Activated CD8-positive, alpha-beta memory T cell treated with anti-CD3 and anti-CD28 coated beads, Interleukin-2, amount 50 U/mL, for 24 hours (primary cell): Measurements from ENCODE around the gene SPI1.

ENCODE experiments used
- DNase-seq: peaks from one replicate; pipeline ENCODE4 v3.0.0-alpha.2; 2020; ENCODE audit errors: extremely low read depth

Gene SPI1

DNA sequence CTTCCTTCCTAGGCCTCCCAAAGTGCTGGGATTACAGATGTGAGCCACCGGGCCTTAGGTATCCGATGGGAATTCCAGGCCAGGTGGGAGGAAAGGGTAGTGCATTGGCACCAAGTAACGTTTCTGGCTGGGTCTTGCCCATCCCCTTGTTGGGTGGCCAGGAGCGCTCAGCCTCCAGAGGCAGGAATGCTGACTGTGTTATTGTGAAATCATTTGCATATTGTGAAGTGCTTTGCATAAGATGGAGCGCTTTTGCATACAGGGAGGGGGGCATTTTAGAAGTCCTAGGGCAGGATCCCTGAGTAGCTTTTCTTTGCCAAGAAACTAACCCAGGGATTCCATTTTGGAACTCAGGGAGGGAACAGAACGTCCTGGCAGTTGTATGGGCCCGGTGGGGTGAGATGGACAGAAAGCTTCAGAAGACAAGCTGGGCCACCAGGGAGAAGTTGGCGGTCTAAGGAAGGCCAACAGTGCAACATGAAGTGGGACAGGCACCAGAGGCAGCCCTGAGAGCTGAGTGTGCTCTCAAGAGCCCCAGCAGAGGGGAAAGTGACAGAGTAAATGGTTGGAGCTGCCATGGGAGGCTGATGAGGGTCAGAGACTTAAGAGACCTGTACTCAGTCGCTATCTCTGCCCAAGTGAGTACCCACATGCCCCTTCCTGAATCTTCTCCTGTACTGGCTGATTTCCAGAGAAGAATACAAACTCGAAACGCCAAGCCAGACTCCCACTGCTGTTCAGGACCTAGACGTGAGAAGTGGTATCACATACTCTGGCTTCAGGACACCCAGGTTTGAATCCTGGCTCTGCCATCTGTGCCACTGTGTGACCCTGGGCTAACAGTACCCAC is 28.8 kb upstream of the SPI1 start:
- no peak for DNase-seq

DNA sequence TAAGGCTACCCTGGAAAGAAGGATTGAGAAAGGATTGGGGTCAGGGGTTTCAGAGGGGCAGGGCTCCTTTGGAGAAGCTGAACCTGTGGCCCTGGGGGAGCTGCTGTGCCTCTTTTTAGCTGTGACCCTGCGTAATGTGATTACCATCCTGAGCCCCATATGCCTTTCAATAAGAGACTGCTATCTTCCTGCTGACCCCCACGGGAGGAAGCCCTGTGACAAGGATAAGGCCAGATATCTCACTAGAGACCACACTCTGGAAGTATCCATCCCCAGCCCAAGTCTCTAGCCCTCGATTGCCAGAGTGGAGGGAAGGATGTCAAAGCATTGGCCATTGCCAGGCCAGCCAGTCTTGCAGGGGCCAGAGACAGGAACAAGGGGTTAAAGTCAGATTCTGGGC is 25.2 kb upstream of the SPI1 start:
- DNase-seq: no peak

DNA sequence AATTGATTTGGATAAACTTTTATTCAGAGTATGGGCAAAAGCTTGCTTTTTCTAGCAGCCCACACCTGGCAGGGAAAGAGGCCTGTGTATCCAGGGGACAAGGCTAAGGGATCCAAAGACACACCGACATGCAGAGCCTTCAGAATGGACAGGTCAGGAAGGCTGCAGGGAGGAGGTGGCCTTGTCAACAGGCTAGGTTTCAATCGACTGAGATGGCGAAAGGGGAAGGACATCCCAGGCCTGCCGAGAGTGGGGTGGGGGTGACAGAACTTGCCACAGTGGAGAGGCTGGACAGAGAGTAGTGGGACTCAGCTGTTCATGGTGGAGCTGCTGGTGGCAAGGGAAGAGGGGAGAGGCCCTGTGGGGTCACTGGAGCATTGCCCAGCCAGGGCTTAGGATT is 24.8 kb upstream of the SPI1 start:
- DNase-seq: no peak

DNA sequence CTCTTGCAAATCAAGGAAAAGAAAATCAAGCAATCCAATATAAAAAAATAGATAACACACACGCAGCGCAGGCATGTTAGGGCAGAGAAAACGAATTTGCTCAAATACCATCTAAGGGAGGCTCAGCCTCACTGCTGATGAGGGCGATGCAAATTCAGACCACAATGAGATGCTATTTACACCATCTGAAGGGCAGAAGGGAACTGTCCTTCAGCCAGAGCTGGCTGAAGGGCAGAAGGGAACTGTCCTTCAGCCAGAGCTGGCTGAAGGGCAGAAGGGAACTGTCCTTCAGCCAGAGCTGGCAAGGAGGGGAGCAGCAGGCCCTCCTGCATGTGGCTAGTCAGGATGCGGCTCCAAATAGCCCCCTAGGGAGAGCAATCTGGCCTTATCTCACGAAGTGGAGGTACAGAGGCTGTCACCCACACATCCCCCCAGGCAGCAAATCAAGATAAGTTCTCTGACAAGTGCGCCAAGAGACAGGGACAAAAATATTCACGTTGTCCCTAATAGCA is 22.5 kb upstream of the SPI1 start:
- no peak for DNase-seq

DNA sequence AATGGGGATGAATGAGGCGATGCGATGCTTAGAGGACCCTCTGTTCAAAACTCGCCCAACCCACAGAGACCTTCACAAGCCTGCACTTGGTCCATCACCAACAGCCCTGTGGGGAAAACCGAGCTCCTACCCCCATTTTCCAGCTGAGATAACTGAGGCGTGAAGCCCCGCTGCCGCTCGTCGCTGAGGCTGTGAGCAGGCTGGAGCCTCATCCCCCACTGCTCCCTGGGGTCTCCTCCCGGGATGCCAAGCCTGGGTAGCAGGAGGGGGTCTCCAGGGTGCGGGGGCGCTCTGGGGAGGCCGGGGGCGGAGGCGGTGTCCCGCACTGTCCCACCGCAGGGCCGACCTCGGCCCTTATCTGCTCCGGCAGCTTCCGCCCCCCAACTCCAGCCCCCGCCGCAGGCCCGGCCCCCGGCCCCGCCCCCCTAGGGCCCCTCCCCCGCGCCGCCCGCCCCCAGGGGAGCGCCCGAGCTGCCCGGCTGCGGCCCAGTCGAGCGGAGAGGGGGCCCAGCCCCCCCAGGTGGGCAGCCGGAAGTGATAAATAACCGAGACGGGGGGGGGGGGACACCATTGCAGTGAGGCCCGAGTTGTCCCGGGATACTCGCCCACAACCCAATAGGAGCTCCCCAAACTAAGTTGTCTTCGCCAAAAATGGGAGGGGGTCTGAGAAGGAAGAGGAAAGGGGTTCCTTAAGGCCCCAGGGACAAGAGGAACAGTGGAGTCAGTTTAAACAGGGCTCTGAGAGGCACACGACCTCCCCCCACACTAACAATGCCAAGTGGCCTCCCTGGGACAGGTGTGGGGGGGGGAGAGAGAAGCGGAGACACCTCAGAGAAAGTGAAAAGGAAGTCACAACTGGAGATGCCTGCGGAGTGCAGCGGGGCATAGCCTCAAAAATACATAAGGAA is 21.8 kb upstream of the SPI1 start:
- no peak for DNase-seq

DNA sequence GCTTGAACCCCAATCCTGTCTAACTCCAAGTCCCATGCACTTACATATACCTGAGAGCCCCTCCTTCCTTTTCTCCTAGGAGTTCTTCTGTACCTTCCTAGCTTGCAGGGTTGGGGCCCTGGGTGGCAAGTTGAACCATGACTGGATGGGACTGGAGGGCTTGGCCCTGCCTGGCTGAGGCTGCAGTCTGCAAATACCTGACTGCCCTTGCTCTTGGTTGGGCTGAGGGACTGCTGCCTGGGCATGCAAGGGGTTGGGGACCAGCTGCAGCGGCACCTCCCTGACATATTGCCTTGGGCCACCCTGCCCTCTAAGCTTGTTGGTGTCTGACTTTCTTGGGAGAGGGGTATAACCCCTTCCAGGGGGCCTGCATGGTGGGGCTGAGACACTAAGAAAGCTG is 20.2 kb upstream of the SPI1 start:
- DNase-seq: no peak

DNA sequence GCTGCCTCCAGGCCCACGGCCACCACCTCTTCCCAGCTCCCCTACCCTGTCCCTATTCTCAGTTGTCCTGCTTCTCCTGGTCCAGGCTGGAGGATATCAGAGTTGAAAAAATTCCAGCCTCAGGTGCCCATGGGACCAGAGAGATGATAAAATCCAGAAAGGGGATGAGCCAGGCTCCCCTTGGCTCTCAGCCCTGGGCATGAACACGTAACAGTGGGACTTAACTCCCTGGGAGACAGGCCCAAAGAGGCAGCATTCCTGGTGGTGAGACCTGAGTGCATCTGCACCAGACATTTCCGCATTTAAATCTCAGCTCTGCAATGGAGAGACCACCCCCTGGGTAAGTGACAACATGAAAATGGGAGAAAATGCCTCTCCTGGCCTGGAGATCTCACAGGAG is 19.7 kb upstream of the SPI1 start:
- no peak for DNase-seq

GRCh38 chr11:47396049-47396320 is 17.6 kb upstream of the SPI1 start:
- no peak for DNase-seq

DNA sequence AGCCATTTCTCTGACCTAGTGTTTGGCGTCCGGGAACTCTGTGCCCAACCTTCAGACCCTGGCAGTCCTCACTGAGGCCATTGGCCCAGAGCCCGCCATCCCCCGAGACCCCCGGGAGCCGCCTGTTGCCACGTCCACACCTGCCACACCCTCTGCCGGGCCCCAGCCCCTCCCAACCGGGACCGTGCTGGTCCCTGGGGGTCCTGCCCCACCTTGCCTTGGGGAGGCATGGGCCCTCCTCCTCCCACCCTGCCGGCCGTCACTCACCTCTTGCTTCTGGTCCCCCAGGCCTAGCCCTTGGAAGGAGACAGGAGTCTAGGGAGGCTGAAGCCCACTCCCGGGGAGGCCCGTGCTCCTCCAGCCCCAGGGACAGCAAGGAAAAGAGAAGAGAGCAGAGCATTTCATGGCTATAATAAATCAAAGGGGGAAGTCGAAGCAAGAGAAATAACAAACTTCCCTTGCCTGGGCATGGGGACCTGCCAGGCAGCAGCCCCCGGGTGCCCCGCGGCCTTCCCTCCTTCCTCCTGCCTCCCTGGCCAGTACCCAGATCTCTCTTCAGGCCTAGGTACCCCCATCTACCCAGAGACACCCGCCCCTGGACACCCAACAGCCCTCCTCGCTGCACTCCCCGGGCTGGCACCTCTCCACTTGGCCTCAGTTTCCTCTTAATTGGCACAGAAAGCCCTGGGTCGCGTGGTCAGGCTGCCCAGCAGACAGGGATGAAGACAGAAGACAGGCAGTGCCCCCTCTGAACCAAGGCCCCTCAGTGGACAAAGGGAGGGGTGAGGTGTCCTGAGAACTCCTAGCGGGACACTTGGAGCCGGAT is 17.1 kb upstream of the SPI1 start:
- no peak for DNase-seq

DNA sequence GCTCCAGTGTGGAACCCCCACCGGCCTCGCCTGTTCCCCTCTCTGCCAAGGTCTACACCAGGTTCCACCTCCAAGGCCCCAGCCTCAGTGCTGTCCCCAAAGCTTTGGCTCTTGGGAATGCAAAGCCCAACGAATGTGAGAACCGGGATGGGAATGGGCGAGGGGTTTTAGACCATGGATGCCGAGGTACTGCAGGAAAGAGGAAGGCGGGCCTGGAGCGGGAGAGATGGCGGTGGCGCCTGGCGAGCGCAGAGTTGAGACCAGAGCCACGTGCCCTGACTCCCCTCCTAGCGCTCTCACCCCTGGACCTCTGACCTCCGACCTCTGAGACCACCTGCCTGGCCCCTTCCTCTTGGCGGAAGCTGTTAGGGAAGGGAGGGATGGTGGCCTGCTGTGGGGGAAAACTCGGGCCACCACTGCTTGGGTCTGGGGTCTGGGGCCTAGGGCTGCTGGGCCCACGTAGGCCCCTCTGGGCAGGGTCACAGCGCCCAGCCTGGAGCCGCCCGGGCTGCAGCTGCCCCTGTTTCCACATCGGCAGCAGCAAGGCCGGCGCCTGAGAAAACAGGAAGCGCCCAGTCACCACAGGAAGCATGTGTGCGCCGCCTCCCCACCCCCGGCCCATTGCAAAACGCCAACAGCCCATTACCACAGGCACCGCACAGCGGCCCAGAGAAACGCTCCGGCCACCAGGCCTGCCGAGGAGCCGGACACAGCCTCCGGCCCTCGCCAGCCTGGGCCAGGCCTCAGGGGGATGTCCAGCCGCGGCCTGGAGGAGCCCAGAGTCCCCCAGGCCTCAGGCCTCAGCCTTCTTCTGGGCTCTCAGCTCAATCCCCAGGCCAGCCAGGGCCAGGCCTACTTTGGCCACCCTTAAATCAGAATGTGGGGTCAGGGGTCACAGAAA is 16.2 kb upstream of the SPI1 start:
- DNase-seq: no peak

- no peak for DNase-seq
These were observed 15.6 kb upstream of the SPI1 start for GRCh38 chr11:47394050-47394321.

- no peak for DNase-seq
These were observed 15.1 kb upstream of the SPI1 start for GRCh38 chr11:47393163-47394049.

DNA sequence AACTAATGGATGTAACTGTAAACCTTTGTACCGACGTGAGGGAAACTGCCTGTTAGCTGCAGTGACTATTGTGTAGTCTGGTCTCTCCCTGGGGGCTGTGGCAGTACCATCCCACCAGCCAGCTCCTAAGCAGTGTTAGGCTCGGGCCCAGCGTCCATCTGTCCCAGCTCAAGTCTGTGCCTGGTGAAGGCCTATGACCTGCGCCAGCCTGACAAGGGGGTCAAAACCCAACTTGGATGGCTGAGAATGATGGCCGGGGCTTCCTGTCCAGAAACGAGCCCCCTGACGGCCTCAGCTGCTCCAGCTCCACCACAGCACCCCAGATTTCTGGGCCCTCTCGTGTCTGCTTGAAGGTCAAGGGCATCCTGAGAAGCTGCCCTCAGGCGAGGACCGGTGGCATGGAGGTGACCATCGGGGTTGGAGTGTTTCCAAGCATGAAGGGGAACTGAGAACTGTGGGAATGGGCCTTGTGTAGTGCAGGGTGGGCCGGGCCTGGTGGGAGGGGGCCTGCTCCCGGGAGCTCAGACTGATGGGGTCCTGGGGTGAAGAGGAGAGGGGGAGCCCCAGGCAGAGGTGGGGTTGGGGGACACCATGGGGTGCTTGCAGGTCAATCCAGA is 14.3 kb upstream of the SPI1 start:
- no peak for DNase-seq

- no peak for DNase-seq
These were observed 13.5 kb upstream of the SPI1 start for GRCh38 chr11:47391711-47392432.

DNA sequence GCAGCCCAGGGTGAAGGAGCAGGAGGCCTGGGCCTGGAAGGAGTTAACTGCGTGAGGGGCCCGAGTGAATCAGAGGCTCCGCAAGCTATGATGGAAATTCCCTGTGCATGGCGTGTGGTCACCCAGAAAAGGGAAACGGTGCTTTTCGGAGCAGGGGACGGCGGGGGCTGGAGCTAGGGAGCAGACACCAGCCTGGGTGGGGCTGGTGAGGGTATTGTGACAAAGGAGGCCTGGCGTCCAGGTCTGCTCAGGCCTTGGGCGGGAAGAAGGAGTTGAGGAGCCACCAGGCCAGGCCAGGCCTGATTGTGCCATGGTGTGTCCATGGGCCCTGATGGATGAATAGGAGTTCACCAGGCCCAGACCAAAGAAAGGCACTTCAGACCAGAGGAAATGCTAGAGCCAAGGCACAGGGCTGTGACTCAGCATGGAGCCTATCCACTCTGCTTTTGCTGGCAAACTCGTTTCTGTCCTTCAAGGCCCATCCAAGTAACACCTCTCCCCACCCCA is 12.8 kb upstream of the SPI1 start:
- DNase-seq: no peak

- DNase-seq: no peak
These were observed 12.0 kb upstream of the SPI1 start for GRCh38 chr11:47390422-47390760.

DNA sequence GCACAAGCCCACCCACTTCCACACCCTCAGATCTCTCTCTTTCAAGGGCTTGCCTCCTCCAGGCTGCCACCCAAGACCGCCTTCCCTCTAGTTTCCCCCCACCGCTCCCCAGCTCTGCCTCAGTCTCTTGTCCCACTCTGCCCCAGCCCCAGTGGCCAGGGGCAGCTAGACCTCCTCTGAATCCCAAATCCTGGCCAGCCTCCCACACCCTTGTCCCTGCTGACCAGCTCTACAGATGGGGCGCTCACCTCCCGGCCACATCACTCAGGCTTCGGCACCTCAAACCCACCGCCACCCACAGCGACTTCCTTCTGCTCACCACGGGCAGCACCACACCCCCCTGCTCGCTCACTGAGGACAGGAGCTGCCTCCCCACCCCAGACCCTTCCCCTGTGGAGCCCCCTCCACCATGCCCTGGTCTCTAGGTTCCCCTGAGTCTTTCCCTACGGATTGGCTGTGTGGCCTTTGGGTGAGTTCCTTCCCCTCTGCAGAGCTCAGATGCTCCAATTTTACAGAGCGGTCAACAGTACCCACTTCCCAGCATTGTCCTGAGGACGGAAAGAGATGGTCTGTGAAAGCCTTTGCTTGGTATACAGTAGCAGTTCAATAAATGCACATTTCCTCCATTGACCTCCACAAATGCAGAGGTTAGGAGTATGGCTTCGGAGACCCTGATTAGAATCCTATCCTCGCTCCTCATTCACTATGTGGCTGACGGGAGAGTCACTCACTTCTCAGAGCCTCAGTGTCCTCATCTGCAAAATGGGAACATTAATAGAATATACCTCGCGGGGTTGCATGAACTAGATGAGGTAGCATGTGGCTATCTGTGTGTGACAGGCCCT is 11.5 kb upstream of the SPI1 start:
- no peak for DNase-seq
